K562 (cell line): Measurements from ENCODE around the gene LSR. TPM values are rescaled to one million over a fixed set of nuclear protein-coding genes. Genes with fewer than 3 reads are reported as not detected.

Experiments used
- ATAC-seq: fragments of 200-7000 bp; cut with Tn5 transposase; 3 replicates; pipeline ENCODE4 v1.9.1; 2020; ENCODE audit warnings: moderate library complexity
- BruUV-seq: library from RNA; stranded (reverse); fragments of 400-500 nt; replicated peaks from 2 replicates; lab custom pipeline; 2021; lab: Mats Ljungman, UMichigan
- CTCF ChIA-PET: fragments of 300-600 bp; formaldehyde crosslinking; extraction: SDS; loops from one replicate; lab custom pipeline; 2021; ENCODE audit warnings: low intra/inter-chr PET ratio; lab: Yijun Ruan, JAX
- POLR2A ChIA-PET: fragments of 300-600, 350-650 bp; sonication (Branson Sonifier 250); formaldehyde crosslinking; extraction: SDS; loops from one replicate; lab custom pipeline; 2021; ENCODE audit warnings: antibody characterized with exemption, inconsistent platforms; lab: Yijun Ruan, JAX
- DNase-seq, 4 experiments: peaks; one replicate each; pipeline versions ENCODE4 v3.0.0 to v3.0.0-alpha.2; 2011 to 2018; ENCODE audit warnings: low spot score in 3 of 4, mixed read lengths in 3 of 4; ENCODE audit errors: extremely low read depth in 1 of 4
- FAIRE-seq: peaks from 2 replicates; lab custom pipeline; 2011; peaks lifted over from hg19 to GRCh38; lab: Jason Lieb, UNC
- H2AFZ ChIP-seq: 2 replicates; pipeline ENCODE4 v1.6.0; 2011; ENCODE audit warnings: low read depth, low read length, control low read depth, inconsistent platforms
- H3K27ac ChIP-seq: fragments of 200-600 bp; 3 replicates; pipeline ENCODE4 v1.8.0; 2011; ENCODE audit warnings: low read depth, mild to moderate bottlenecking, control low read depth, inconsistent platforms, low read length, moderate library complexity, mixed read lengths; ENCODE audit errors: extremely low read depth
- H3K27me3 ChIP-seq, 2 experiments: fragments of 300-600 bp in 1 of 2; 2 replicates in 1 of 2; 3 replicates in 1 of 2; pipeline versions ENCODE4 v1.6.0 to v1.8.0; 2011; ENCODE audit warnings: inconsistent platforms in 2 of 2, low read length in 2 of 2, mild to moderate bottlenecking in 1 of 2, mixed read lengths in 1 of 2, moderate library complexity in 1 of 2; ENCODE audit not compliant: control insufficient read depth in 2 of 2, insufficient read depth in 2 of 2
- H3K36me3 ChIP-seq: fragments of 300-600 bp; 3 replicates; pipeline ENCODE4 v1.8.0; 2011; ENCODE audit warnings: mild to moderate bottlenecking, low read length, inconsistent platforms; ENCODE audit not compliant: control insufficient read depth, insufficient read depth
- H3K4me1 ChIP-seq, 2 experiments: fragments of 200-600 bp in 1 of 2; replicated peaks in 1 of 2; 2 replicates in 1 of 2; 3 replicates in 1 of 2; pipeline versions ENCODE4 v1.5.1 to v1.8.0; 2011; ENCODE audit warnings: inconsistent platforms in 2 of 2, low read length in 2 of 2, mild to moderate bottlenecking in 1 of 2, mixed read lengths in 1 of 2, moderate library complexity in 1 of 2; ENCODE audit not compliant: control insufficient read depth in 2 of 2, insufficient read depth in 2 of 2
- H3K4me2 ChIP-seq: 2 replicates; pipeline ENCODE4 v1.6.1; 2011; ENCODE audit warnings: low read length, control low read depth, inconsistent platforms, mixed read lengths; ENCODE audit not compliant: insufficient read depth
- H3K4me3 ChIP-seq: fragments of 200-600 bp; sonication (generic), shearing (Covaris generic); 2 replicates; pipeline ENCODE4 v1.5.1; 2016; ENCODE audit warnings: control low read depth, inconsistent platforms
- H3K79me2 ChIP-seq: fragments of 200-600 bp; 3 replicates; pipeline ENCODE4 v1.8.0; 2011; ENCODE audit warnings: low read length, inconsistent platforms; ENCODE audit not compliant: control insufficient read depth, insufficient read depth
- H3K9ac ChIP-seq, 2 experiments: 2 replicates each; pipeline versions ENCODE4 v1.6.0 to v1.6.1; 2011; ENCODE audit warnings: low read depth in 2 of 2, low read length in 2 of 2, control low read depth in 1 of 2, inconsistent platforms in 1 of 2, mild to moderate bottlenecking in 1 of 2, mixed read lengths in 1 of 2; ENCODE audit not compliant: insufficient read depth in 1 of 2
- H3K9me1 ChIP-seq: one replicate; pipeline ENCODE4 v1.6.0; 2011; ENCODE audit warnings: inconsistent platforms, mild to moderate bottlenecking, low read length, moderate library complexity; ENCODE audit not compliant: control insufficient read depth, insufficient read depth
- H3K9me3 ChIP-seq: replicated peaks from 2 replicates; pipeline ENCODE4 v1.5.1; 2011; ENCODE audit warnings: low read depth, low read length, inconsistent platforms; ENCODE audit not compliant: control insufficient read depth, insufficient read depth
- H4K20me1 ChIP-seq: replicated peaks from 2 replicates; pipeline ENCODE4 v1.6.1; 2011; ENCODE audit warnings: low read length, inconsistent platforms, mixed read lengths; ENCODE audit not compliant: control insufficient read depth, insufficient read depth
- CEBPB ChIP-seq: fragments of 450-650 bp; IDR thresholded peaks from 2 replicates; pipeline ENCODE4 v1.6.1; 2016; ENCODE audit warnings: missing genetic modification characterization, missing compliant biosample characterization
- CEBPG ChIP-seq, 3 experiments: fragments of 200-800 bp in 1 of 3; sonication (Bioruptor generic) in 1 of 3; sonication (generic) in 1 of 3; formaldehyde crosslinking in 1 of 3; IDR thresholded peaks in 2 of 3; conservative IDR thresholded peaks in 1 of 3; 2 replicates each; pipeline versions ENCODE4 v1.6.1 to v1.8.0; 2016 to 2022; ENCODE audit warnings: missing compliant biosample characterization in 2 of 3, missing genetic modification characterization in 2 of 3, mild to moderate bottlenecking in 1 of 3, missing genetic modification reagents in 1 of 3
- ELF4 ChIP-seq: fragments of 450-650 bp; formaldehyde crosslinking; IDR thresholded peaks from 2 replicates; pipeline ENCODE4 v1.4.0; 2022; ENCODE audit warnings: missing genetic modification characterization
- ETV5 ChIP-seq: sonication (generic); formaldehyde crosslinking; IDR thresholded peaks from 2 replicates; pipeline ENCODE4 v1.4.0; 2020; ENCODE audit warnings: low read depth, mild to moderate bottlenecking, missing genetic modification reagents
- FOS ChIP-seq: IDR thresholded peaks from 3 replicates; pipeline ENCODE4 v1.6.1; 2011; ENCODE audit not compliant: insufficient read length; ENCODE audit errors: extremely low read depth
- GTF2A2 ChIP-seq: IDR thresholded peaks from 2 replicates; pipeline ENCODE4 v1.6.1; 2016; ENCODE audit warnings: mild to moderate bottlenecking, missing genetic modification characterization, missing compliant biosample characterization
- HNRNPK ChIP-seq: fragments of 200-400 bp; formaldehyde crosslinking; IDR thresholded peaks from one replicate; pipeline ENCODE4 v1.6.1; 2018; ENCODE audit warnings: mild to moderate bottlenecking, low read depth, low read length; ENCODE audit not compliant: poor library complexity, severe bottlenecking
- LARP7 ChIP-seq: fragments of 450-650 bp; IDR thresholded peaks from 2 replicates; pipeline ENCODE4 v1.6.1; 2016
- PHB ChIP-seq: fragments of 250-450 bp; sonication (Bioruptor Pico); IDR thresholded peaks from 2 replicates; pipeline ENCODE4 v1.5.0; 2021
- POLR2A ChIP-seq: fragments of 450-650 bp; conservative IDR thresholded peaks from 2 replicates; pipeline ENCODE4 v1.6.1; 2016
- ZC3H8 ChIP-seq: fragments of 450-650 bp; IDR thresholded peaks from 2 replicates; pipeline ENCODE4 v1.6.1; 2017
- WGBS: fragments of 100-300 bp; shearing (Covaris generic); methylation state at CpG from one replicate; pipeline ENCODE4 v1.1.6; 2016; ENCODE audit warnings: low coverage, mixed read lengths; ENCODE audit not compliant: insufficient coverage; ENCODE audit errors: missing lambda C conversion rate; 5-methylcytosine and 5-hydroxymethylcytosine counted together
- in situ Hi-C: fragments of 300-500 bp; cut with MboI; formaldehyde crosslinking; loops from 4 replicates; pipeline ENCODE4 v1.15.0; 2018; ENCODE audit warnings: inconsistent platforms, mixed read lengths
- intact Hi-C: fragments of 100-400 bp; cut with micrococcal nuclease; formaldehyde crosslinking; loops from 2 replicates; pipeline ENCODE4 v1.14.2; 2022
- polyA plus RNA-seq, 8 experiments: library from polyadenylated mRNA; depleted of rRNA in 4 of 8; stranded (reverse) in 5 of 8; unstranded in 3 of 8; fragments of >200 nt; fragmentation: Nextera tagmentation in 2 of 8; fragmentation: Illumina TruSeq in 1 of 8; extraction: Ambion mirVana in 2 of 8; extraction: Trizol in 1 of 8; gene quantifications; 2 replicates each; pipeline versions ENCODE4 v1.2.1 to v1.2.3, GENCODE V29; 2011 to 2014; ENCODE audit warnings: inconsistent platforms in 1 of 8, missing spikeins in 1 of 8
- total RNA-seq, 7 experiments: library from RNA; depleted of rRNA in 6 of 7; stranded (reverse); fragments of >200 nt in 6 of 7; fragmentation: Illumina TruSeq in 2 of 7; extraction: Trizol in 2 of 7; gene quantifications; 2 replicates each; pipeline versions ENCODE4 v1.2.1 to v1.2.3, GENCODE V29; 2011 to 2021; ENCODE audit warnings: low replicate concordance in 1 of 7
- TF ChIP-seq, protein P1 (sequence below): fragments of 450-650 bp; IDR thresholded peaks from 2 replicates; pipeline ENCODE4 v1.6.1; 2016; ENCODE audit warnings: mild to moderate bottlenecking
- TF ChIP-seq, protein P2 (sequence below): sonication (generic); formaldehyde crosslinking; IDR thresholded peaks from 2 replicates; pipeline ENCODE4 v1.8.0; 2022; ENCODE audit warnings: mild to moderate bottlenecking, missing genetic modification reagents
- TF ChIP-seq, protein P3 (sequence below), 2 experiments: fragments of 200-800 bp in 1 of 2; sonication (Bioruptor generic) in 1 of 2; sonication (generic) in 1 of 2; formaldehyde crosslinking in 1 of 2; IDR thresholded peaks in 1 of 2; conservative IDR thresholded peaks in 1 of 2; 2 replicates each; pipeline versions ENCODE4 v1.5.0 to v1.6.1; 2016 to 2020; ENCODE audit warnings: missing compliant biosample characterization in 1 of 2, missing genetic modification characterization in 1 of 2, missing genetic modification reagents in 1 of 2
- TF ChIP-seq, protein P4 (sequence below): fragments of 250-450 bp; sonication (Bioruptor Pico); IDR thresholded peaks from 2 replicates; pipeline ENCODE4 v1.5.0; 2020; ENCODE audit warnings: mild to moderate bottlenecking

LSR gene
- total and polyA plus RNA-seq, 9 of the 15 experiments (the other 6 are each of a cell fraction or from before 2014, with no cell fraction given) = 0.44 to 87.9 (median 28.0) TPM

DNA sequence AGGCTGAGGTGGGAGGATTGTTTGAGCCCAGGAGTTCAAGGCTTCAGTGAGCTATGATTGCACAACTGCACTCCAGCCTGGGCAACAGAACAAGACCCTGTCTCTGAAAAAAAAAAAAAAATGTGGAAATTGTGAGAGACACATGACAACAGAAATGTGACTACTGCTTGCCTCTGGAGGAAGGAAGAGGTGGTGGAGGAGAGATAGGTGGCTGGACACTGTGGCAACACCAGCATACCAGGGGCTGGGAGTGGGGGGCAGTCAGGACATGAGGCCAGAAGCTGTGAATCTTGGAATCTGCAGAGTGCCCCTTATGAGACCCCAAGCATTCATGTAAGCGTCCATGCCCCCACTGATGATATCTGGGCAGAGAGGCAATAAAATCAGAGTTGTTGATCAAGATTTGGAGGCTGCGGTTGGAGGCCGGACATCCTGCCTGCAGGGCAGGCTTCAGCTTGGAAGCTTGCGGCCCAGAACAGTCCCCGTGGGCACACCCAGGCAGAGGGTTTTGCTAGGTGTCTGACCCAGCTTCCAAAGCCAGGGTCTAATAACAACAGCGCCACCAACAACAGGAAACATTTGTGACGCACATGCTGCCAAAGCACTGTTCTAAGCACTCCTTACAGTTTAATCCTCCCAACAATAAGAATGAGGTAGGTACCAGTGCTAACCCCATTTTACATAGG, 37.1 kb upstream of the LSR start:
- Histone ChIP-seq H3K36me3 (no peaks in the 10 kb centered on the region), H3K9ac (no peak overlapping the region), H3K9me3 (peaks cover 2% of the 10 kb centered on the region; the same call in 1 of the 2 replicates), H3K27me3 (no peaks in the 10 kb centered on the region), H3K4me3 (no peak overlapping the region), H3K79me2 (no peaks in the 10 kb centered on the region), H3K27ac (no peak overlapping the region), H2AFZ (no peak overlapping the region), H3K4me1 (peaks cover 20 to 22% of the 10 kb centered on the region in 2 experiments), H3K4me2 (no peak overlapping the region), H3K9me1 (no peaks in the 10 kb centered on the region), H4K20me1 (no peaks in the 10 kb centered on the region)
- in situ Hi-C loops = no loop called here
- DNase-seq = no peak
- 62% methylated on average over 7 of the region's 7 CpGs for WGBS
- no TSS peak for BruUV-seq
- FAIRE-seq = no peak
- POLR2A ChIA-PET = interaction anchor here (0.6 to 0.8 kb wide), 2 partner anchors 11 to 18 kb away, joined by 3 to 4 read pairs; no protein-coding TSS in a partner anchor
- ATAC-seq = no peak
- CTCF ChIA-PET = no interaction called here
- intact Hi-C loops = no loop called here
- TF ChIP-seq ETV5 (CRISPR knock-in tag) (no peak), POLR2A (no peak), LARP7 (no peak), GTF2A2 (tag) (no peak), CEBPG (CRISPR knock-in tag; IDR thresholded peaks at IDR 0.05) (0 out of 2 replicates have a peak, but pooled peaks have one; percentile 22), CEBPG (tag; conservative IDR thresholded peaks at IDR 0.05 in 1 of 2, IDR thresholded peaks at IDR 0.05 in 1 of 2) (peak in 1 of 2 experiments; percentile 69; a peak in 3 of 4 replicates), ELF4 (CRISPR knock-in tag) (no peak), PHB (CRISPR knock-in tag) (no peak), FOS (no peak), CEBPB (tag) (peak; percentile 76), ZC3H8 (no peak), HNRNPK (no peak)
- TF ChIP-seq, protein P1, sequence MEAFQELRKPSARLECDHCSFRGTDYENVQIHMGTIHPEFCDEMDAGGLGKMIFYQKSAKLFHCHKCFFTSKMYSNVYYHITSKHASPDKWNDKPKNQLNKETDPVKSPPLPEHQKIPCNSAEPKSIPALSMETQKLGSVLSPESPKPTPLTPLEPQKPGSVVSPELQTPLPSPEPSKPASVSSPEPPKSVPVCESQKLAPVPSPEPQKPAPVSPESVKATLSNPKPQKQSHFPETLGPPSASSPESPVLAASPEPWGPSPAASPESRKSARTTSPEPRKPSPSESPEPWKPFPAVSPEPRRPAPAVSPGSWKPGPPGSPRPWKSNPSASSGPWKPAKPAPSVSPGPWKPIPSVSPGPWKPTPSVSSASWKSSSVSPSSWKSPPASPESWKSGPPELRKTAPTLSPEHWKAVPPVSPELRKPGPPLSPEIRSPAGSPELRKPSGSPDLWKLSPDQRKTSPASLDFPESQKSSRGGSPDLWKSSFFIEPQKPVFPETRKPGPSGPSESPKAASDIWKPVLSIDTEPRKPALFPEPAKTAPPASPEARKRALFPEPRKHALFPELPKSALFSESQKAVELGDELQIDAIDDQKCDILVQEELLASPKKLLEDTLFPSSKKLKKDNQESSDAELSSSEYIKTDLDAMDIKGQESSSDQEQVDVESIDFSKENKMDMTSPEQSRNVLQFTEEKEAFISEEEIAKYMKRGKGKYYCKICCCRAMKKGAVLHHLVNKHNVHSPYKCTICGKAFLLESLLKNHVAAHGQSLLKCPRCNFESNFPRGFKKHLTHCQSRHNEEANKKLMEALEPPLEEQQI = no peak
- TF ChIP-seq, protein P2, sequence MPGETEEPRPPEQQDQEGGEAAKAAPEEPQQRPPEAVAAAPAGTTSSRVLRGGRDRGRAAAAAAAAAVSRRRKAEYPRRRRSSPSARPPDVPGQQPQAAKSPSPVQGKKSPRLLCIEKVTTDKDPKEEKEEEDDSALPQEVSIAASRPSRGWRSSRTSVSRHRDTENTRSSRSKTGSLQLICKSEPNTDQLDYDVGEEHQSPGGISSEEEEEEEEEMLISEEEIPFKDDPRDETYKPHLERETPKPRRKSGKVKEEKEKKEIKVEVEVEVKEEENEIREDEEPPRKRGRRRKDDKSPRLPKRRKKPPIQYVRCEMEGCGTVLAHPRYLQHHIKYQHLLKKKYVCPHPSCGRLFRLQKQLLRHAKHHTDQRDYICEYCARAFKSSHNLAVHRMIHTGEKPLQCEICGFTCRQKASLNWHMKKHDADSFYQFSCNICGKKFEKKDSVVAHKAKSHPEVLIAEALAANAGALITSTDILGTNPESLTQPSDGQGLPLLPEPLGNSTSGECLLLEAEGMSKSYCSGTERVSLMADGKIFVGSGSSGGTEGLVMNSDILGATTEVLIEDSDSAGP (CRISPR knock-in tag) = no peak
- TF ChIP-seq, protein P3, sequence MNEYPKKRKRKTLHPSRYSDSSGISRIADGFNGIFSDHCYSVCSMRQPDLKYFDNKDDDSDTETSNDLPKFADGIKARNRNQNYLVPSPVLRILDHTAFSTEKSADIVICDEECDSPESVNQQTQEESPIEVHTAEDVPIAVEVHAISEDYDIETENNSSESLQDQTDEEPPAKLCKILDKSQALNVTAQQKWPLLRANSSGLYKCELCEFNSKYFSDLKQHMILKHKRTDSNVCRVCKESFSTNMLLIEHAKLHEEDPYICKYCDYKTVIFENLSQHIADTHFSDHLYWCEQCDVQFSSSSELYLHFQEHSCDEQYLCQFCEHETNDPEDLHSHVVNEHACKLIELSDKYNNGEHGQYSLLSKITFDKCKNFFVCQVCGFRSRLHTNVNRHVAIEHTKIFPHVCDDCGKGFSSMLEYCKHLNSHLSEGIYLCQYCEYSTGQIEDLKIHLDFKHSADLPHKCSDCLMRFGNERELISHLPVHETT (CRISPR knock-in tag; conservative IDR thresholded peaks at IDR 0.05 in 1 of 2, IDR thresholded peaks at IDR 0.05 in 1 of 2) = 0 out of 4 replicates have a peak, but pooled peaks of 1 of the 2 experiments have one; percentile 4
- TF ChIP-seq, protein P4, sequence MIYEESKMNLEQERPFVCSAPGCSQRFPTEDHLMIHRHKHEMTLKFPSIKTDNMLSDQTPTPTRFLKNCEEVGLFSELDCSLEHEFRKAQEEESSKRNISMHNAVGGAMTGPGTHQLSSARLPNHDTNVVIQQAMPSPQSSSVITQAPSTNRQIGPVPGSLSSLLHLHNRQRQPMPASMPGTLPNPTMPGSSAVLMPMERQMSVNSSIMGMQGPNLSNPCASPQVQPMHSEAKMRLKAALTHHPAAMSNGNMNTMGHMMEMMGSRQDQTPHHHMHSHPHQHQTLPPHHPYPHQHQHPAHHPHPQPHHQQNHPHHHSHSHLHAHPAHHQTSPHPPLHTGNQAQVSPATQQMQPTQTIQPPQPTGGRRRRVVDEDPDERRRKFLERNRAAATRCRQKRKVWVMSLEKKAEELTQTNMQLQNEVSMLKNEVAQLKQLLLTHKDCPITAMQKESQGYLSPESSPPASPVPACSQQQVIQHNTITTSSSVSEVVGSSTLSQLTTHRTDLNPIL (CRISPR knock-in tag) = no peak
